HG03439 (cell line): ENCODE data around the gene LRP1B.
"Not testable (repeated sequence)": the region's sequence is repeated elsewhere in the genome, so short reads cannot be mapped to it uniquely, and the experiment has no call there.

Source experiments
- ATAC-seq: cut with Tn5 transposase; IDR thresholded peaks from one replicate; pipeline ENCODE4 v1.9.1; 2021; ENCODE audit warnings: mild to moderate bottlenecking, moderate library complexity; ENCODE audit not compliant: unreplicated experiment

Gene LRP1B

DNA sequence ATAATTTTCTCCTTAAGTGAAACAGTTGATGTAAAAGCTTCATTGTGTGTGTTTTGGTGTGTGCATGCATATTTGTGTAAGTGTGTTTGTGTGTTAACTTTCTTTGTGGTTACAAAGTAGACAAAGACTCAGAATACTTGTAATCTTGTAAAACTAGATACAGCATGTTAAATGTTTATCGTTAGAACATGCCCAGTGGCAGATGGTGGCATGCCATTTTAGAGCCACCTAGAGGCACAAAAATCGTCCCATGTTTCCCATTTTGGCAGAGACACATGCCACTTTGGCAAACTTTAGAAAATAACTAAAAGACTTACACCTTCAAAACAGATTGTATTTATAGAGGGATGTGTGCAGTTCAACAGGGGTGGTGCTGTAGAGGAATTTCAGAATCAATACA lies 224.1 kb downstream of the LRP1B start:
- no peak for ATAC-seq

DNA sequence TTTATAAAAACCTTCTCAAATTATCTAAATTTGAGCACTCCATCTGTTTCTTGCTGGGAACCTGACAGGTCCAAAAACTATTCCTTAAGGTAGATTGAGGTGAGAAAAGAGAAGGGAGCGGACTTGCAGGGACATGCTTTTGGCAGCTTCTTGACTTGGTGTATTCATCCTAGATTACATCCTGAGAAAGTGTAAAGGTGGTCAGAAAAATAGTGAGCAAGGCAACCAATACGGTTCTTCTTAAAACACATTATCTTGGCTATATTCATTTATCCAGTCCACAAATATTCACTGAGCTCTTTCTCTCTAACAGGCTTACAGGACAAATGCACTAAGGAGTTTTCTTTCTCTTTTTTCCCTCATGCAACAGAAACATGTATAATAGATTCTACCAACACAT lies 230.0 kb downstream of the LRP1B start:
- ATAC-seq = no peak

DNA sequence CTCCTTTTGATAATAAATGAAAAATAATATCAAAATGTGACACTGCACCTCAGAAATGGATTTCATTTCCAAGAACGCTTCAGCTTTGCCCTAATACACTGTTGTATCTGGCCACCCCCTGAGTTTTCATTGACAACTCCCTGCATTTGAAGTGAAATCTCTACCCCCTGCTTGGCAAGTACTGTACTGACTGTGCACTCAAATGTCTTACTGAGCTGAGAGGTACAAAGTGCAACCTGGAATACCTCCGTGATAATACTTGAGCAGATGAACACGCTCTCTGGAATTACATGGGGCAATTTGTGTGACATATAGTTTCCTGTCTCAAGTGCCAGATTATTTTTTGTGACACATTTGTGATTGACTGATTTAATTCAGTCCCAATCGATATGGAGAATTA lies 231.1 kb downstream of the LRP1B start:
- no peak for ATAC-seq

- ATAC-seq = no peak
These were observed 241.0 kb downstream of the LRP1B start for GRCh38 chr2:141889788-141890187.

DNA sequence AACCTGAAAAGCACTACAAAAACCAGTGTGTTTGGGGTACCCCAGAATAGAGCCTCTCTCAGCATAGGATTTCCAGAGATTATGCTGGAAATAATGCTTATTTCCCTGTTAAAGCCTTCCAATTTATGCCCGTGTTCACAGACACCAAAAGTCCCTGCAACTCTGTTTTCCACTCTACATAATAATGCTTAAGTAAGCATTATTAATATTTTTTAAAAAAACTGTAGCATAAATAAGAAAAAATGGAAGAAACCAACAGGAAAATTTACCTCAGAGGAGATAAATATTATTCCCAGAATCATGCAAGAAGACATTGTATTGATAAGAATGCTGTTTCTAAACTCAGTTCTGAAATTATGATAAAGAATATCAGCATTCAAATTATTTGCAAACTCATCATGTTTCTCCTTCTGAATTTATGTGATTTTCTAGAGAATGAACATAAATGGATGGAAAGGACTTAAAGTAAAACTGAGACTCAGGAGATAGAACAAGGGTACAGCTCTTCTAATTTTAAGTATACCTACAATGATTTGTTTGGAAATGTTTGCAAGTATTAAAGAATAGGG lies 241.7 kb downstream of the LRP1B start:
- ATAC-seq = no peak

- ATAC-seq = no peak
These were observed 243.5 kb downstream of the LRP1B start for GRCh38 chr2:141887363-141887762.

GRCh38 chr2:141878016-141878415 lies 252.8 kb downstream of the LRP1B start:
- ATAC-seq = no peak

DNA sequence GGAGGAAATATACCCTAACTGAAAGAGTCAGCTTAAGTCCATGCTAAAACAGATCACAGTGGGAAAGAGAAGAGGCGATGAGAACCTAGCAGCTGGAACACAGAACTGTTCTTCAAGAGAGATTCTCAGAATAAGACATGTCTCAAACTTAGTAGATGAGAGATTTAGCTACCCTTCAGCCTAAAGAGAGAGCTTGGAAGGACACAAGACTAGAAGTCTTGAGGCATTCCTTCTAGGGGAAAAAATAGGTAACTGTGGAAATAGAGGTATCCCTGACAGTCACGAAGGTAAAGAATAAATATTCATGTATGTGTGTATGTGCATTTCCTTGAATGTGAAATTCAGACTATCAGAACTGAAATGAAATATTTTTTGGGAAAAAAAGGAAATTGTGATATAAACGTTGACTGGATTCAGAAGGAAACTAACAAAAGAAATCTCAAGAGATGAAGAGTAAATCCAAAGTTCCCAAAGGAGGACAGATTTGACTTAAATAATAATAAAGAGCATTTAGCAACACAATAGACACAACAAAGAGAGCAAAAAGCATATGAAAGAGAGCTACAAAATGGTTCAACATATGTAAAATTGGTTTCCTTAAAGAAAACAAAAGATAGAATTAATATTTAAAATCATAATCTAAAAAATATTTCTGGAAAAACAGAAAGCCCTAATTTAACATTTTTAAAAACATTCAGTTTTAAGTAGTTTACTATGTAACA lies 258.7 kb downstream of the LRP1B start:
- ATAC-seq = no peak

- ATAC-seq = no peak
These were observed 261.2 kb downstream of the LRP1B start for GRCh38 chr2:141869572-141869971.

DNA sequence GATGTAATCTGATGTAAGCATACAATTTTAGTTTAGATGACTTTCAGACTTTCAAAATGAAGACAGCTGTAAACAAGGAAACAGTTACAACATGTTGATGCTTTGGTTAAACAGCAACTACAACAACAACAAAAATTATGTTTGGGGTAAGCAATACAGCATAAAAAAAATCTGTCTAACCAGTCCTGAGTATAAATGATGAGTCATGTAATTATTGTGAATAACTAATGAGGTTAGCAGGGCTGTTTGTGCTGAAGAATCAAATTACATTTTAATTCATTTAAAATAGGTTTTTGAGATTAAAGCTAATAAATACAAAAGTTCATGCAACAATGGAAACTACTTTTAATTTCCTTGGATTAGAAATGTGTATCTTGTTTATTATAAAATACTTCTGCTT lies 266.9 kb downstream of the LRP1B start:
- ATAC-seq = no peak

- no peak for ATAC-seq
These were observed 274.4 kb downstream of the LRP1B start for GRCh38 chr2:141856215-141856919.

- ATAC-seq = no peak
These were observed 282.6 kb downstream of the LRP1B start for GRCh38 chr2:141848191-141848590.

DNA sequence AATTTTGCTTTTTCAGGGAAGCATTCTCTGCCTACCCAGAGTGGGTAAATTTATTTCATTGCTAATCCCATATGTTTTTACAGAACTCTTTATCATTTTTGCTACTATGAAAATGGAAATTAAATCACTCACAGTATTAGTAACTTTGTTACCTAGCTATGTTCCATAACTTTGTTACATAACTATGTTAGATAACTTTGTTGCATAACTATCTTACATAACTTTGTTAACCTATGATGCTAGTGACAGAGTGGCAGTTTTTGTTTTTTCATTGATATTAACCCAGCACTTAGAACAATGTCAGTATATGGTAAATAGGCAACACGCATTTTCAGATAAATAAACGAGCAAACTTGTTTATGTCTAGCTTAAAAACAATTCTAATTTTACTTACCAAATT lies 286.6 kb downstream of the LRP1B start:
- no peak for ATAC-seq

GRCh38 chr2:141835103-141835502 lies 295.7 kb downstream of the LRP1B start:
- ATAC-seq = no peak

DNA sequence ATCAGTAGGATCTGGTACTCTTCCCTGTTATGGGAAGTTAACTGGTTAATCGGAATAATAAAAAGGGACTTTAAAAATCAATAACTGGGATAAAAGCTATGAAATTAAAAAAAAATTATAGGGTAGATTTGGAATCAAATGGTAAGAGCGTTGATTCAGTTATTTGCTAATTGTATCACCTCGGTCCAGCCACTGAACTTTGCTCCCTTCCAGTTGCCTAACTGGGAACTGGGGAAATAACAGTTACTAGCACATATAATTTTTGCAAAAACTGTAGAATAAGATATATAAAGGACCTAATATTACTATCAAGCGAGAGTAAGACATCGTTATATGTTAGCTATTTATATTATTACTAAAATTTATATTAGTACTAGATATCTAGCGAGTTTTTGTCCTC lies 302.1 kb downstream of the LRP1B start:
- no peak for ATAC-seq

GRCh38 chr2:141824790-141825189 lies 306.0 kb downstream of the LRP1B start:
- no peak for ATAC-seq

DNA sequence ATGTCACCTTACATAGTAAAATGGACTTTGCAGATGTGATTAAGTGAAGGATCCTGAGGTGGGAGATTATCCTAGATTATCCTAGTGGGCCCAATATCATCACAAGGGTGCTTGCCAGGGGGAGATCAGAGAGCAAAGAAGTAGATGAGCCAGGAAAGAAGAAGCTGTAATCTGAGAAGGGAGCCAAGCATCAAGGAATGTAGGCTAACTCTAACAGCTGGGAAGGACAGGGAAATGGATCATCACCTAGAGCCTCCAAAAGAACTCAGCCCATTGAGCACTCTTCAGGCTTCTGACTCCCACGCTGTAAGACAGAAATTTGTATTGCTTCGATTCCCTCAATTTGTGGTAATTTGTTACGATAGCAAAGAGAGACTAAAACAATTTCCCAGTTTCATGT lies 309.9 kb downstream of the LRP1B start:
- ATAC-seq = no peak

DNA sequence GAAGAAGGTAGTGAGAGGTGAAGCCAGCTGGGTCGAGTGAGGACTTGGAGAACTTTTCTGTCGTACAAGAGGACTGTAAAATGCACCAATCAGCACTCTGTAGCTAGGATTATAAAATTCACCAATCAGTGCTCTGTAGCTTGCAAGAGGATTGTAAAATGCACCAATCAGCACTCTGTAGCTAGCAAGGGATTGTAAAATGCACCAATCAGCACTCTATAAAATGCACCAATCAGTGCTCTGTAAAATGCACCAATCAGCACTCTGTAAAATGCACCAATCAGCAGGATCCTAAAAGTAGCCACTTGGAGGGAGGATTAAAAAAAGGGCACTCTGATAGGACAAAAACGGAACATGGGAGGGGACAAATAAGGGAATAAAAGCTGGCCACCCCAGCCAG lies 315.5 kb downstream of the LRP1B start:
- not testable (repeated sequence) for ATAC-seq

DNA sequence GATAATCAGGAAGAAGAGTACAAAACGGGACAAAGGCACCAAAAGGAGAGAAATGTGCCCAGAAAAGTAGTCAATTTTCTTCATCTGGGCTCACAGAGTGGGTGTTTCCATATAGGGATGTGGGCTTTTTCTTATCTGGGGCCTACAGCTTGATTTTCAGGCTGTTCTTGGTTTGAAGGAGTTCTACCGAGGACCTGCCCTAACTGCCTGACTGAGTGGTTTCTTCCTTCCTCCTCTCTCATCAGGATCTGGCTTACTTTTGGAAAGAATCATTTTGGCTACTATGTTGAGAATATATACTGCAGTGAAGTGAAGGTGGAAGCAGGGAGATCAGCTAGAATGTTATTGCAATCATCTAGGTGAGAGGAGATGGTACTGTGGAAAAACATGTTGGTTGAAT lies 316.7 kb downstream of the LRP1B start:
- ATAC-seq = no peak

DNA sequence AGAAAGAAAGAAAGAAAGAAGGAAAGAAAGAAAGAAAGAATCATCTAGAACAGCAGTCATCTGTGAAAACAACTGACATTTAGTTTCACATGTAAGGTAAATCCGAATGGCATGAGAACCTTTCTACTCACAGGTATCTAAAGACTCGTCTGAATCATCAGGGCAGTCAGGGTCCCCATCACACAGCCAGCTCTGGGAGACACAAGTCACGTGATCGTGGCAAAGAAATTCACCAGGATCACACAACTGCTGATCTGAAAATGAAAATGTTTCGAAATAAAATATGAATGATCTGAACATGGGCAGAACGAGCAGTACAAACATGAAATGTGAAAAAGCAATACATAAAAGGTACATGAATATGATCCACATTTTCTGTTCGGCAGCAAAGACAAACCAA lies 320.7 kb downstream of the LRP1B start:
- ATAC-seq = no peak

DNA sequence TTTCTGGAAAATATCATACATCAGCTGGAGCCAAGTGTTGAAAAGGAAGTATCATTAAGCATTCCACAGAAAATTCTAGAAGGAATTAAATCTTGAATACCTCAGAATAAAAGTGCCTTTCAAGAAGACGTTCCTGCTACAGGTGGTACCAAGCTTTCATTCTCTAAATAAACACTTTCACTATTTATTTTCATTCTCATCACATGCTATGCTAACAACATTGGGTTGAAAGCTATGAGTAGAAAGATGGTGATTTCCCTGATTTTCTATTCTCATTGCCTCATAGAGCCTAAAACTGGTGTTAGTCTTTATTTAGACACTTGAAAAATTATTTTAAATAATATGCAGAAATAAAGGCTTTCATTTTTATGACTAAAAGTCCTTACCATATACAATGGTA lies 324.7 kb downstream of the LRP1B start:
- no peak for ATAC-seq

GRCh38 chr2:141805302-141805701 lies 325.5 kb downstream of the LRP1B start:
- no peak for ATAC-seq
